Body of pancreas (tissue), 4 donors: ENCODE measurements around the gene RNF213.

Source experiments
- CTCF ChIP-seq, 7 experiments: fragments of 450-650 bp in 4 of 7; fragments of 200-600 bp in 3 of 7; sonication (generic) in 3 of 7; IDR thresholded peaks; one replicate each; pipeline ENCODE4 v1.5.1; 2016 to 2019; ENCODE audit warnings: antibody characterized with exemption in 7 of 7
- POLR2A ChIP-seq, 3 donors: fragments of 450-650 bp; IDR thresholded peaks; one replicate each; pipeline ENCODE4 v1.6.1; 2016; ENCODE audit warnings: antibody characterized with exemption in 3 of 3, mild to moderate bottlenecking in 2 of 3

DNA sequence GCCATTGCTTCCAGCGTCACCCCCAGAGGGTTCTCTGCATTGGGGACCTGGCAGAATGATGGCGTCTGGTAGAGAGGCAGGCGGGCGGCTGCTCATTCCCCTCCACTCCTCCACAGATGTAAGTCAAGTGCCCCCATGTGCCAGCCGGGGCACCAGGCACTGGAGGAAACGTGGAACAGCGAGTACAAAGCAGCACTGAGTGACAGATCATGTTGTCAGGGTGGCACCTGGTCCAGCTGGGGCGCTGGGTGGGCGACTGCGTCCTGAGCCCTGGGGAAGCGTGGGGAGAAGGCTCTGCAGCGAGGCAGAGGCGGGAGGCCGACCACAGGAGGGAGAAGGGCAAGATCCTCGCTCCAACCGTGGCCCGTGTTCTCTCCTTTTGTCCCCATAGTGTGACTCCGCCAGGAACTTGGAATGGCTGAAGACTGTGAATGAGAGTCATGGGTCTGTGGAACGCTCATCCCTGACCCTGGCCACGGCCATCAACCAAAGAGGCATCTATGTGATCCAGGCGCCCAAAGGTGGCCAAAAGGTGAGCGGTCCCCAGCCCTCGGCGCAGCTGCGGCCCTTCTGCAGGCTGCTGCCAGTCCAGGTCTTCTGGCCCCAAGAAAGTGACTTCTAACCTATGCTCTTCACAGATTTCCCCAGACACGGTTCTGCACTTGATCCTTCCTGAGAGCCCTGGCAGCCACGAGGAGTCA, 76.7 kb downstream of the RNF213 start:
- TF ChIP-seq POLR2A (IDR thresholded peaks at IDR 0.05) (no peak), CTCF (IDR thresholded peaks at IDR 0.05) (no peak)
